SW 1271 (cell line): ENCODE measurements around the gene OTOP1.
"Not testable (repeated sequence)": the region's sequence is repeated elsewhere in the genome, so short reads cannot be mapped to it uniquely, and the experiment has no call there.

Source experiments
- DNase-seq, 2 experiments: peaks; one replicate each; lab custom pipeline; 2025; lab: John Stamatoyannopoulos, UW

OTOP1 gene, protein sequence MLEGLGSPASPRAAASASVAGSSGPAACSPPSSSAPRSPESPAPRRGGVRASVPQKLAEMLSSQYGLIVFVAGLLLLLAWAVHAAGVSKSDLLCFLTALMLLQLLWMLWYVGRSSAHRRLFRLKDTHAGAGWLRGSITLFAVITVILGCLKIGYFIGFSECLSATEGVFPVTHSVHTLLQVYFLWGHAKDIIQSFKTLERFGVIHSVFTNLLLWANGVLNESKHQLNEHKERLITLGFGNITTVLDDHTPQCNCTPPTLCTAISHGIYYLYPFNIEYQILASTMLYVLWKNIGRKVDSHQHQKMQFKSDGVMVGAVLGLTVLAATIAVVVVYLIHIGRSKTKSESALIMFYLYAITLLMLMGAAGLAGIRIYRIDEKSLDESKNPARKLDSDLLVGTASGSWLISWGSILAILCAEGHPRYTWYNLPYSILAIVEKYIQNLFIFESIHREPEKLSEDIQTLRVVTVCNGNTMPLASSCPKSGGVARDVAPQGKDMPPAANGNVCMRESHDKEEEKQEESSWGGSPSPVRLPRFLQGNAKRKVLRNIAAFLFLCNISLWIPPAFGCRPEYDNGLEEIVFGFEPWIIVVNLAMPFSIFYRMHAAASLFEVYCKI

DNA sequence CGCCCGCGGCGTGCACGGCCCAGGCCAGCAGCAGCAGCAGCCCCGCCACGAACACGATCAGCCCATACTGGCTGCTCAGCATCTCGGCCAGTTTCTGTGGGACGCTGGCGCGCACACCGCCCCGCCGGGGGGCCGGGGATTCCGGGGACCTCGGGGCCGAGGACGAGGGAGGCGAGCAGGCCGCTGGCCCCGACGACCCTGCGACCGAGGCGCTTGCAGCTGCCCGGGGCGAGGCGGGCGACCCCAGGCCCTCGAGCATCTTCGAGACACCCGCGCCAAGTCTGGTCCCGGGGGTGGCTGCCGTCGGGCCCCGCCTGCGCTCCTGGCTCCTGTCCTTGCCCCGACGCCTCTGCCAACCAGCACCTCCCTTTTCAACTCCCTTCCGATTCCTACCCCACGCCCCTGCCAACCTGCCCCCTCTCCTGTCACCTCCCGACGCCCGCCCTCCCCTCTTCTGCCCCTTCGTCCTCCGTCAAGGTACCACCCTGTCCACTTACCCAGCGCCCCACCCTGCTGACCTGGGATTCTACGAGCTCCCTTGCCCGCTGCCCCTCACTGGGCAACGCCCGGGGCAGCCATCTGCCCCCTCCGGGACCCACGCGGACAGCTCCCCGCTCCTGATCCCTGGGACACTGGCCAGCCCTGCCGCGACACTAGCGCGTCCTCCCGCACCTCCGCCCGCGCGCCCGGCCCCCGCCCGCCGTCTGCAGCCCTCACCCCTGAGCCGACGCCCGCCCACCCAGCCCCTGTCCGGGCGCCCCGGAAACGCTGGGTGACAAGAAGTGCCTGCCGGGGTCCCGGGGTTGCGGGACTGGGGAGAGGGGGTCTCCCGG is at the start of gene OTOP1:
Gene OTOP1 (minus strand): TSS at position 324 of the 833 bp plus-strand sequence. CDS start 65 bp downstream, at position 259.
- no peak for DNase-seq

DNA sequence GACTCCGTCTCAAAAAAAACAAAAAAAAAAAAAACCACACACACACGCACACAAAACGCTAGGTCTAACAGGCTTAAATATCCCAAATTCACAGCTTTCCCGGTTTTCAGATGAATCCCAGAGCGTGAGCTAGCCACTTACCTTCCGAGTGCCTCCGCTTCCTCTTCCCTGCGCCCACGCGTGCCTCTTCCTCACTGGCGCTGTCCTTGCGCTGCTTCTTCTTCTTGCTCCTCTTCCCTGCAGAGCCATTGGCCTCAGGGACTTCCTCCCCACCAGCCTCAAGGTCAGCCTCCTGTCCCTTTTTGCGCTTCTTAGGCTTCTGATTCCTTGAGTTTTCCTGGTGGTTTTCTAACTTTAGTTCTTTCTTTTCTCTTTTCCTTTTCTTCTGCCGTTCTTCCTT is 47.5 kb upstream of the OTOP1 start:
- no peak for DNase-seq

DNA sequence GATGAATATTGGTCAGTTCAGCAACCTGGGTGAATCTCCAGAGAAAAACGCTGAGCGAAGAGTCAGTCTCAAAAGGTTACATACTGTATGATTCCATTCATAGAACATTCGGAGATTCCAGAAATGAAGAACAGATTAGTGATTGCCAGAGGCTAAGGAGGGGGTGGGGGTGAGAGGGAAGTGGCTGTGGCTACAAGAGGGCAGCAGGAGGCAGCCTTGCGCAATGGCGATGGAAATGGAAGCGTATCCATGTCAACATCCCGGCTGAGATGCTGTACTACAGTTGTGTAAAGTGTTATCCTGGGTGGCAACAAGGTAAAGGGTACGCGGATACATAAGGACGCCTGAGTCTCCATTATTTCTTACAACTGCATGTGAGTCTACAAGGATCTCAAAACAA is 45.2 kb upstream of the OTOP1 start:
- peak in 1 of 2 experiments; percentile 10 for DNase-seq

DNA sequence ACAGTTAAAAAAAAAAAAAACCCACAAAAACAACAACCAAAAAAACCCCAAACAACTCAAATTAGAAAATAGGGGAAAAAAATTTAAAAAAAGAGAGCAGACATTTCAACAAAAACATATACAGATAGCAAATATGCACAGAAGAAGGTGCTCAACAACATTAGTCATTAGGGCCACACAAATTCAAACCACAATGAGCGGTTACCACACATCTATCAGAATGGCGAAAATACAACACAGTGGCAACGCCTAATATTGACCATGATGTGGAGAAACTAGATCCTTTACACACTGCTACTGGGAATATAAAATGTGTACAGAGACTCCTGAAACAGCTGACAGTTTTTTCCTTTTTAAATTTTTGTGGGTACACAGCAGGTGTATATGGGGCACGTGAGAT is 43.8 kb upstream of the OTOP1 start:
- DNase-seq, result no peak

DNA sequence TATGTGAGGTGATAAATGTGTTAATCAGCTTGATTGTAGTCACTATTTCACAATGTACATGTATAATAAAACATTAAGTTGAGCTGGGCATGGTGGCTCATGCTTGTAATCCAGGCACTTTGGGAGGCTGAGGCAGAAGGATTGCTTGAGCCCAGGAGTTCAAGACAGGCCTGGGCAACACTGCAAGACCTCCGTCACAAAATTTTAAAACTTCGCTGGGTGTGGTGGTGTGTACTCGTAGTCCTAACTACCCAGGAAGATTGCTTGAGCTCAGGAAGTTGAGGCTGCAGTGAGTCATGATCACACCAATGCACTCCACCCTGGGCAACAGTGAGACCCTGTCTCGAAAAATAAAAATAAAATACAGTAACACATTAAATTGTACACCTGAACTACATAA is 43.1 kb upstream of the OTOP1 start:
- peak; percentile 37 to 62 for DNase-seq

DNA sequence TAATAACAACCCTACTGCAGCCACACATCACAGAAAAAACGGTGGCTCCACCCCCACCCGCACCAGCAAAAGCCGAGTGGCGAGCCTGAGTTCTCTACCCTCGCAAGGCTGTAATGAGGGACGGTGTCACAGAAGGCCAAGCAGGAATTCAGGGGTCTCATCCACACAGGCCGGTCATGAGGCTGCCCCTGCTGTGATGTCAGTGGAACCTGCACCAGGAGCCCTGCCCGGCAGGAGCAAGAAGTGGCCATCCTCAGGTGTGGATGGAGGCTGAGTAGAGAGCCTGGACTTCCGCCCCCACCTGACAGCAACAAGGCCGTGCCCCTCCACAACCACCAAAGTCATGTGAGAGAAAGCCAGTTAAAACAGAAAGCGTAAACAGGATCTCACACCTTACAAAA is 42.6 kb upstream of the OTOP1 start:
- DNase-seq, result no peak

DNA sequence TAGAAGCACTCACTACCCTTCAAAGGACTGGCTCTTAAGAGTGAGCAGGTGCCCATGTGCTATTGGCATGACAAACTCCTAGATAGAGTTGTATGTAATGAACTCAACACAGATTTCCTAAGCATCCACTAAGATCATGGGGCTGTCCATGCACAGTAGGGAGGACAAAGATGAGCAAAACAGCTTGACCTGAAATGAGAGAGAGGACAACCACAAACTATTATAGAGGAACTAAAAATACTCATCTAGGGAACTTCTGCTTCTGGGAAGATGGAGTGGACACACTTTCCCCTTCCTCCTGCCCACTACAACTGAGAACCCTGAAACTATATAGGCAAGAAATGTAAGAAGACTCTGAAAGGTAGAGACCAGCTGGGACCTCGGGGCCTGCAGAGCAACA is 42.0 kb upstream of the OTOP1 start:
- no peak for DNase-seq

DNA sequence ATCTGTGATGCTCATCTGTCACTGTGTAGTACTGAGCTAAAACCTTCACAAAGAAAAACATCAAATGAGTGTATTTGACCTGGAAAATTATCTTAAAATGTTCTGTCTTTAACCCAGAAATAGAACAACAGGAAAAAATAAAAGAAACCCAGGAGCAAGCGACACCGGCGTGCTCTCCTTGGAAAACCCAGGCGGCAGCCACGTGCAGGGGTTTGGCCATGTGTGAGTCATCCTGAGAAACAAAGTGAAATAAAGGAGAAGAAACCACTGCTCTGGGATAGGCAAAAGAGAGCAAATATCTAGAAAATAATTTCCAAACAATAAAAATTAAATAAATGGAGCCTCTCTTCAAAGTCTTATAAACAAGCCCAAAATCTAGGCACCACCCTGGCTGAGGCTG is 41.3 kb upstream of the OTOP1 start:
- no peak for DNase-seq

DNA sequence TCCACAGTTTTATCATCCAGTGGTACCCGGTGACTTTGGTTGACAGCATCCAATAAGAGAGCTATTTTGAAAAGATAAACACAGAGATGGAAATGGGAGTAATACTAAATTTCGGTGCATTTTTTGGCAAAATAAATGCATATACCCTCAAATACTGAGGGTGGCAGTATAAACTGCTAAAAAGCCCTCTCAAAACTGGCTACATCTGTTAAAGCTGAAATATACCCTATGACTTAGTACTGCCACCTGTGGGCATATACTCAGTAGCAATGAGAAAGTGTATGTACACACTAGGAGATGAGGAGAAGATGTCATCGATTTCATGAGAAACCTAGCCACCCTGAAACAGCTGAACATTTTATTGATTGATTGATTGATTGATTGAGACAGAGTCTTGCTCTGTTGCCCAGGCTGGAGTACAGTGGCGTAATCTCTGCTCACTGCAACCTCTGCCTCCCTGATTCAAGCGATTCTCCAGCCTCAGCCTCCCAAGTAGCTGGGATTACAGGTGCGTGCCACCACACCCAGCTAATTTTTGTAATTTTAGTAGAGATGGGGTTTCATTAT is 33.5 kb upstream of the OTOP1 start:
- DNase-seq, result peak; percentile 24 to 82

DNA sequence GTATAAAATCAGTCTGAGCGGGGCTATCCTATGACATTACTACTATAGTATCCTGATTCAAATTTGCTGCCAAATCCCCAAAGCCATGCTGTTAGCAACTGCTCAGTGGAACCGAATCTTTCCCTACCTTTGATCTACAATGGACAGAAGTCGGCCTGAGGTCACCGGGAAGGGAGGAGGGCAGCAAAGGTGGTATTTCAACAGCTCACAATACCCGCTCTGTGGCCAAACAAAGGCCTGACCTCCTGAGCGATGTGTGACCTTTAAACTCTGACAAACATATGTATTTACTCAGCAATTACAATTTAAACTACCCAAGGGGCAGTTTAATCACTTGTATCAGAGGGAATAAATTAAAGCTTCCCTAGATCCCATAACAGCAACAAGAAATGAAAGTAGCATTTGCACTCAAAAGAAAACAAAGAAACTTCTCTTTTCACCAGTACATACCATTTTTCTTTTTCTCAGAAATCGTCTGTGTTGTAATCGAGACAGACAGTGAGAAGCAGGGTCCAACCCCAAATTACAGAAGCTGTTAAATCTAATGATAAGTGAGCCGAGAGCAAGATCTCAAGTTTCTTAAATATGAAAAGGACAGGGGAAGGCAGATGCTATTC is 32.9 kb upstream of the OTOP1 start:
- DNase-seq, result no peak

DNA sequence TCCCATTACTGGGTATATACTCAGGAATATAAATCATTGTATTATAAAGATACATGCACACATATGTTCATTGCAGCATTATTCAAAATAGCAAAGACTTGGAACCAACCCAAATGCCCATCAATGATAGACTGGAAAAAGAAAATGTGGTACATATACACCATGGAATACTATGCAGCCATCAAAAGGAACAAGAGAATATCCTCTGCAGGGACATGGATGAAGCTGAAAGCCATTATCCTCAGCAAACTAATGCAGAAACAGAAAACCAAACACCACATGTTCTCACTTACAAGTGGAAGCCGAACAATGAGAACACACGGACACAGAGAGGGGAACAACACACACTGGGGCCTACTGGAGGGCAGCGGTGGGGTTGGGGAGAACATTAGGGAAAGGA is 31.0 kb upstream of the OTOP1 start:
- not testable (repeated sequence) for DNase-seq

DNA sequence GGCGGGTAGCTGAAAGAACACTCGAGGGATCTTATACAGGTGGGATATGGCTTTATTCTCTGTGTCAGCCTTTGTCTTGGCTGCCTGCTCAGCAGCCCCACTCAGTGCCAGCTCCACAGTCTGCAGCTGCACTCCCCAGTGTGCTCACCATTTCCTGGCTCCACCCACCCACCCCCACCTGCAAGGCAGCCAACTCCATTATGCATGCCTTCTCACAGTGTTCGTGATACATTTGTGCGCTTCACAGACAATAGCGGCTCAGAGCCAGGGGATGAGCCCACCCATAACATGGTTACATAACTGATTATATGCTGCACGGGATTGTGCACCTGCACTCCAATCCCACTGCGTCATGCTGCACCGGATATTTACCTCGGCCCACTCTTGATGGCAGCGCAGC is 30.1 kb upstream of the OTOP1 start:
- no peak for DNase-seq

DNA sequence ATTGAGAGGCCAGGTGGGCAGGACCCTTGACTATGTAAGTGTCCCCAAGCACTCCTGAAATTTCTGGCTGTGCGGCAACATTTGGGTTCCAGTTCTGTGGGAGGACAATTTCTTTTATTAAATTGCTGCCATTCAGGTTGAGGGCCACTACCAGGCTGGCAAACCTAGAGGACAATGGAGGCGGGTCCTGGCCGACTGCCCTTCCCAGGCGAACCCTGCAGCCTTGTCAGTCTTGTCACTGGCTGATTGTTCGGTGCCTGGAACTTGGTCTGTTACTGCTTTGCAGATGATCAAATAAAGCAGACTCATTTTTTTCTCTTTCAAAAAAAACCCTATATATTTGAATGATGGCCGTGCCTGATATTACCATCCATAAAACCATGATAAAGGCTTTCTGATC is 27.9 kb upstream of the OTOP1 start:
- DNase-seq, result no peak

DNA sequence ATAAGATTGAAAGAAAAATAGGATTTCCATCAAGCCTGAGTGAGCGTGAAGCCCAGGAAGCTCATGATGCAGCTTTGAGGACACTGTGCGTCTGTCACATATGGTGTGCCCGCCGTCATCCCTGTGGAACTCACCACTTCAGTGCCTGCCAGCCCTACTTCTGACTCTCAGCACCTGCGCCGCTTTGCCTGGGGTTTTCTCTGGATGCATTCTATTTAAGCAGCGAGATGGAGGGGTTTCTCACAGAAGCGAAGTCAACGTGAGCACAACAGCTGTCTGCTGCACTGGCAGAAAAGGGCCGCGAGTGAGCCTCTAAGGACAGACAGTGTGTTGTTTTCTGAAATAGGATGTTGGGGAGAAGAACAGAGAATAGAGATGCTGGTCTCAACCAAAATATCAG is 27.5 kb upstream of the OTOP1 start:
- no peak for DNase-seq

DNA sequence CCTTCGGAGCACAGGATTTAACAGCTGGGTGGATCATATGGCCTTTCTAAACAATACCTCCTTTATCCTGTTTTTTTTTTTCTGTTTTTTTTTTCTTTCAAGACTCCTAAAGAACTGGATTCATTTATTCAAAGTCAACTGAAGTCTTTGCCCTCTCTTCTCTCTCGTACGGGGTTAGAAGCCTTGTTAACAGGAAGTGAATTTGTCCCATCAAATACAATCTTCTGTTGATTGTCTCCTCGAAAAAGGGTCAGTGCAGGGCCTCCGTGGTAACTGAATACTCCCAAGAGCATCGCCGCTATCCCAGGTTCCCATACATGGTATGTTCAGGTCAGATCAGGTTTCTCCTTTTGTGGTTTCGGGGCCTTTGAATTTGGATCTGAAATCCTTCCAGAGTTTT is 23.1 kb upstream of the OTOP1 start:
- no peak for DNase-seq

DNA sequence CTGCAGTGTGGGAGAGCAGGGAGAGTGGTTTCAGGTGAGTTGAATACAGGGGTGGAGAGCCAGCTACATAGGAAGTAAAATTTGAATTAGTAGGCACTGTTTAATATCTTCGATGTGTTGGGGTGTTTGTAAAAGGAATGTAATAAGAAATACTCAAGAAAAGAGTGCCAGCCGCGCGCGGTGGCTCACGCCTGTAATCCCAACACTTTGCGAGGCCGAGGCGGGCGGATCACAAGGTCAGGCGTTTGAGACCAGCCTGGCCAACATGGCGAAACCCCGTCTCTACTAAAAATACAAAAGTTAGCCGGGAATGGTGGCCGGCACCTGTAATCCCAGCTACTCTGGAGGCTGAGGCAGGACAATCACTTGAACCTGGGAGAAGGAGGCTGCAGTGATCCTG is 22.6 kb upstream of the OTOP1 start:
- DNase-seq, result not testable (repeated sequence)

DNA sequence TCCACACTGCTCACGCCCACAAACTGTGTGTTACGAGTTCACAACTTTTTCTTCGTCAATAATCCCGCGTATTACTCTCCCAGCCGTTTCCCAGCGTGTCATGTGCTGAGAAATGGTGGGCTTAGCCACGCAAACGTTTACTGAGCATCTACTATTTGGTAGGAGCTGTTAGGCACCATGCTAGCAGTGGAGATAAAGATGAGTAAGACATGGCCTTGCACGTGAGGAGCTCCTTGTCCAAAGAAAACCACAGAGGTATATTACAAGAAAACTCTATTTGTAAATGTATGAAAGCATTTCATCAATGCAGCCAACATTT is 22.1 kb upstream of the OTOP1 start:
- DNase-seq, result no peak

DNA sequence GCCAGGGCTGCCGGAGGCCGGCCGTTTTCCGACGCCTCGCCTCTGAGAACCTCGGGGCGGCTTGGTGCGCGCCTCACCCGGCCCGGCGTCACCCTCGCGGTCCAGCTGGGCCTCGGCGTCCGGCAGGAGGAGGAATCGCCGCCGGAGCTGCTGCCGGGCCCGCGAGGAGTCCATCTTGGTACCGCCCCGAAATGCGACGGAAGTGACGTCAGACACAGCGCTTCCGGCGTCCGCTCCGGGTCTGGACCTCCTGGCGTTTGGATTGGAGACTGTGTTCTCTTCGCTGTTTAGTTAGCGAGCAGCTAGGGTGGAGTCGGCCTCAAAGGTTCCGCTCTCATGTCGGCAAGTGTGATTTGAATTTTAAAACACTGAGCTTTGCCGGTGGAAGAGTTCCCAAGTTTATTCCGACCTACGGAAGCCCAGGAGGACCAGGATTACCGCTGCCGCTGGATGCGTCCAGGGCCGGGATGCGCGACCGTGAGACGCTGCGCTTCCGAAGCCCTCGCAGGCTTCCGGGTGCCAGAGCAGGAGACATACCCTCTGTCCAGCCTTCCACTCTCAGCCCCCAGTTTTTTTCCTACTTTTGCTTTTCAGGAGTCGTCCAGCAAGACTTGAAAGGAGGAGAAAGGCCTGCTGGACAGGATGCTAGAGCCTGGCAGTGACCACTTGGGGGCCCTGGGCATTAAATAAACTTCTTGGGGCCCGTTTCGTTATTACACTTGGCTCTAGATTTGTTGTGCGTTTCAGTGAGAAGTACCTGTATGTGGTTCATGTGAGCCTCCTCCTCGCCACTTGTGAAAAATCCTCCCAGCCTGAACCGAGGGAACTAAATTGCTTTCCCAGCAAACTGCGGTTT is 21.5 kb upstream of the OTOP1 start, which contains the start of gene TMEM128:
Gene TMEM128 (minus strand): TSS at position 195 of the 856 bp plus-strand sequence. CDS start 21 bp downstream, at position 174.
- peak; percentile 76 to 89 for DNase-seq

DNA sequence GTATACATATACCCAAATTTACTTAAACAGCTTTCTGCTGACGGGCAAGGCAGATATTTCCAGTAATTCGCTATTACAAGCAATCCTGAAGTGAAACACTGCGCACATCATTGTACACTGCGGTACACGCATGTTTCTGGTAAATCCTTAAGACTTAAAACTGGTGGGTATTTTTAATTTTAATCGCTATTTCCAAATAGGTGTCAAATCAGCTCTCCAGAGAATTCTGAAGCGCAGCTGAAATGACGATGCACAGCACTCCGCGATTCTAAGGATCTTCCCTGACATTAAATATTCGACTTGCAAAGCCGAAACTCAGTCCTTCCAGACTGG is 20.9 kb upstream of the OTOP1 start:
- DNase-seq, result no peak

DNA sequence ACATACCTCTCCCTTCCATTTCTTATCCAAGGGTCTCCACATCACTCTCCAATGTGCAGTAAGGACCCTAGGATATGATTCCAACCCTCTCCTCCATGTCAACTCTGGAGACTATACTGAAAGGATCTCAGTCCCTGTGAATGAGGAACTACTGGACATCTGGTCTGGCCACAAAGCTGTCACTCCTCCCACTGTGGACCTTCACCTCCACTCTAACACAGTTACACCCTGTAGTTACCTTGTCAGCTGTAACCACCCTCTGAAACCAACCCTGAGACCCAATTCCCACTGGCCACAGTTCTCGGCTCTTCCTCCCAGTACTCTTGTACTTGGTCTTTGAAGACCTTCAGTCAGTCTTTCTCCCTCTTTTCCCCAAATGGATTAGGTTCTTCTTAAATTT is 18.4 kb upstream of the OTOP1 start:
- no peak for DNase-seq

DNA sequence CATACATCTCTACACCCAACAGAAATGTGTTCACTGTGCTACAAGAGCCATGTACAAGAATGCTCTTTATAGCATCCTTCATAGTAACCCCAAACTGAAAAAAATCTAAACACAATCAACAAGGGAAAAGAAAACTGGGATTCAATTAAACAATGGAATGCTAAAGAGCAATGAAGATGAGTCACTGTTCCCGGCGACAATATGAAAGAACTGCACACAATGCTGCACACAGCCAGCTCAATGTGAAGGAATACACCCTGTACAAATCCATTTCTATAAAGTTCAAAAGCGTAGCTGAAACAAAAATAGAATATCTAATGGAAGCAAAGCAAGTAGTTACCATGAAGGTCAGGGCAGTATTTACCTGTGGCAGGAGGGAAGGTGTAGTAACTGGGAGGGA is 12.8 kb upstream of the OTOP1 start:
- DNase-seq, result not testable (repeated sequence)
